Daoy (cell line): Measurements from ENCODE around the gene ODAD3. TPM values are rescaled to one million over a fixed set of nuclear protein-coding genes. Genes with fewer than 3 reads are reported as not detected.
"Not testable (repeated sequence)": the region's sequence is repeated elsewhere in the genome, so short reads cannot be mapped to it uniquely, and the experiment has no call there.

Source experiments
- DNase-seq: peaks from one replicate; pipeline ENCODE4 v3.0.0-alpha.2; 2015; ENCODE audit warnings: low read depth
- total RNA-seq: library from RNA; depleted of rRNA; stranded (reverse); fragments of >200 nt; shearing (Covaris generic); gene quantifications from 2 replicates; pipeline ENCODE4 v1.2.3, GENCODE V29; 2014; rRNA removed

ODAD3 gene
- not detected in 2 replicates for total RNA-seq

DNA sequence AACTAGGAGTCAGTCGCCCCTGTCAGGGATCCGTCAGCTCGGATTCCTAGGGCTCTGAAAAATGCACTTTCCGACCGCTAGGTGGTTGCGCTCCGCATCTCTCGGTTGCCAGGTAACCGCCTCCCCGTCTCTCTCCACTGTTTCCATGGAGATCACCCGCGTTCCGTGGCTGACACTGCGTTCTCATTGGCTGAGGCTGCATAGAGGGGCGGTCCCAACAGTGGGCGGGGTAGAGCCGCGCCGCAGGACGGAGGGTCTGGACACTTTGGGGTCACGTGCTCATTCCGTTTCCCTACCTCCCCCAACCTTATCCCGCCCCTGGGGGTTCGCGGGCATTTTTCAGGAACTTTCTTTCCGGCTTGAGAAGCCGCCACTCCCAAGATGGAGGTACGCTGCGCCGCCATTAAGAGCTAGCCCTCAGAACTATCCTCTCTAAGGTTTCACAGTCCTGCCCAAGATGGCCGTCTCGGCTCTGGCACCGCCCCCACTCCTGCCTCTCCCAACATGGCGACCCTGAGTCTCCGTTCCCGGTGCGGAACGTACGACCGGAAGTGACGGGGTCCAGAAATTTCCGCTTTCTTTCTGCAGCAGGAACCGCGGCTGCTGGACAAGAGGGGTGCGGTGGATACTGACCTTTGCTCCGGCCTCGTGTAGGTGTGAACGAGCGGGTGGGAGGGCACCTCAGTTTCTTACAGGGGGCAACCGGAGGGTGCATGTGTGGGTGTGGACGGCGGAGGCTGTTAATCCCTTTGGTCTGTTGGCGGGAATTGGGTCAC, at the start of gene ODAD3, which contains the start of gene PRKCSH:
TSS of gene ODAD3 (minus strand) at position 65 of the 776 bp plus-strand sequence. CDS start 105 bp downstream, outside the sequence.
TSS of gene PRKCSH (plus strand) at position 579 of the 776 bp plus-strand sequence. CDS start 483 bp downstream, outside the sequence.
- peak; percentile 100 for DNase-seq

DNA sequence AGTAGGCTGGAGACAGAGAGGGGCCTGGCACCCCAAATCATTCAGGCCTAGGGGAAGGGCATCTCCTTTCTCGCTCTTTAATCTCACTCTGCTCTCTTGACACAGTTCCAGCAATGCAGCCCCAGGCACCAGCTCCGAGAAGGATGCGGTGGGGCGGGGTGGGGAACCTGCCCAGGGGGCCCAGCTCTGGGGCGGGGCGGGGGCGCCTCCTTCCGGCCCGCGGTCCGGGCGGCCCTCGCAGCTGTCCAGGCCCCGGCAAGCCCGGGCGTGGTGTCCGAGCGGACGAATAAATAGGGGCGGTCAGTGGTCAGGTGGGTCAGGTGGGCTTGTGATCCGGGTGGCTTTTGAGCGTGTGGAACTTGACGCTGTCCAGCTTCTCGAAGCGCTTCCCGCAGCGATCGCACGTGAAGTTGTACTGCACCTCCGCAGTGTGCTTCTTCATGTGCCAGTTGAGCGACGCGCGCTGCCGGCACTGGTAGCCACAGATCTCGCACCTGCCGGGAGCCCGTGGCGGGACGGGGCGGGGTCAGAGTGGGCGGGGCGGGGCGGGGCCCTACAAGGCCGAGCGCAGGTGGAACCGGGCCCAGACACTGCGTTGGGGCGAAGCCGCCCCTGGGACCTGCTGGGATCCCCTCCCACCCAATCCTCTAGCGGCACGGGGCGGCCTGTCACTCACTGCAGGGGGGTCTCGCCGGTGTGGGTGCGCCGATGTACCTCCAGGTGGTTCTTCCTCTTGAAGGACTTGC, 48.6 kb upstream of the ODAD3 start:
- no peak for DNase-seq

DNA sequence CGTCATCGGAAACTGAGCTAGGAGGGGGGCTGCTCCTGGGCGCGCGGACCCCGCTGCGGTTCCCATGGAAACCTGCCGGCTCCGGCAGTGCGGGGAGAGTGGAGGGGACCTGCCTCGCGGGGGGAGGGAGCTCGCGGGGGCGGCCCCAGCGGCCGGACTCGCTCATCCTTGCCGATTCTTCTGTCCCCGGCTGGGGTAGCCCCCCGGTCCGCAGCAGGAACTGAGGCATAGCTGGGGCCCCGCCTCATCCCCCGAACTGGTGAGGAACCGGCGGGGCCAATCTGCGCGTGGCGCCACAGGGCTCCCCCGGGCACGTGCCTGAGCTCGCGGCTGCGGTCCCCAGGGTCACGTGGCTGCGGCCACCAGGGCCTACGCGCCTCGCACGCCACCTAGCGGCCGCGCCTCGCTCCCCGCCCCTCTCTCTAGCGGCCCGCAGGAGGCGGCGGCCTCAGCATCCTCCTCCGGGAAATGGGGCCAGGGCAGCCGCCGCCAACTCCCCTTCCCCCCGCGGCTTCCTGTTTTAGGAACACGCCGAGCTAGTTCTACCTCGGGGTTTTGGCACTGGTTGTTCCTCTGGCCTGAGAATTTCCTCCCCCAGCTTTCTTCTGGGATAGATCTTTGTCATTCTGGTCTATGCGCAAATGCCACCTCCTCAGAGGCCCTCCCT, 47.6 kb upstream of the ODAD3 start:
- DNase-seq = peak; percentile 92

DNA sequence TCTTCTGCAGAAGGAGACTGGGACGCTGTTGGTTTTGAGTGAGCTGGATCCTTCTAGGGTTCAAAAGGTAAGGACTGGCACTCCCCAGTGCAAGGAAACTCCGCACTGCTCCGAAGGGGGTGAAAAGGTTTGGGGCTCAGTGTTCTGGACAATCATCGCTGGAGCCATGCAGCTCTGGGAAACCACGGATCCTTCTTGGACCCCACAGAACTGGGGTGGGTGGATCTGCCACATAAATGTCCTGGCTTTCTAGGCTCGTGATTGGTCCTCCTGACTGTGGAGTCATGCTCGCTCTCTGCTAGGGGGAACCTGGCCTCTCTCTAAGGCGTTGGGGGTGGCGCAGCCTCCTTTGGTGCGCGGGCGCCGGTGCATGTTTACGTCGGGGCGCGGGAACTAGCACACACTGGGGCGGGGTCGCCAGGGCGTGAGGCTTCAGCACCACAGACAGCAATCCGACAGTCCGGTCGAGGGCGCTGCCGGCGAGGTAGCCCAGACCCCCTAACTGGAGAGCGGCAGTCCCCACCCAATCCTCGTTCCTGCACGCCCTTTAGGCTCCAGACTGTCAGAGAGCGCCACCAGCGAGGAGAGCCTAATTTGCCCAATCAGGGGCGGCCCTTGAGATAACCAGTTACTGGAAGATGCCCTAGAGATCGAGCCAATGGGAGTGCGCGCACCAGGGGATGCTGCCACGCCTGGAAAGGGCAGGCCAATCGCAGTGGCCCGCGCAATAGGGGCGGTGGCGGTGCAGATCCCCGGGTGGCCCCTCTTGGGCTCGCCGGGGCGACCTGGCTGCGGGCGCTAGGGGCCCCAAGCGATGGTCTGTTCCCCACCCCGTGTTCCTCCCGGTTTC, 46.8 kb upstream of the ODAD3 start:
- DNase-seq = peak; percentile 95

DNA sequence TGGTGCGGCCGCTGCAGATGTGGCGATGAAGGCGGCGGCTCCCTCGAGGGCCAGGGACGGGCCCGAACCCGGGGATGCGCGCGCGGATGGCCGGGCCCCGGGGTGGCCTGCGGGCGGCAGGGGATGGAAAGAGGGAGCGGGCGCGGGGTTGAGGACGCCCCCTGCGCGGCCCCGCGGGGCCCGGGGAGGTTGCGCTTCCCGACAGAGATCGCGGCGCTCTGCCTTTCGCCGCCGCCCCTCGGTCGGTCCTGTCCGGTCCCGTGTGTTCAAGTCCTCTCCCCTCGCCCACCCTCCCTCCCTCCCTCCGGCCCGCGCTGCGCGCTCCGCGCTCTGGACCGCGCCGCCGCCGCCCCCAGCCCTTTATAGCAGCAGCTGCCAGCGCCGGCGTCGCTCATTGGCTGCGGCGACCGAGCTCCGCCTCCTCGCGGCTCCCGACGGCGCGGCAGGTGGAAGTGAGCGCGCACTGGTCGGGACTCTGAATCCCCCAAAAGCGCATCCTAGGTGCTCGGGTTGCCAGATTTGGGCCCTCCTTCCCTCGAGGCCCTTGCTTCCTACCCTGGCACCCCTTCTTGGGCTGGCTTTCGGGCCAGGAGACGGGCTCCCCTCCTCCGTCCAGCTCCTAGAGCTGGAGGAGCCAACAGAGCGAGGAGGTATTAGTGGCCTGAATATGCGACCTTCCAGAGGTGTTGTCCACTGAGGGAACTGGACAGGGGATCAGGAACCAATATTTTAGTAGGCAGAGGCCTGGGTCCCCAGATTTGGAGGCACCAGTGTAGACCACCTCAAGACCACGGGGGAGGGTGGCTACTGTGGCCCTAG, 46.0 kb upstream of the ODAD3 start, which contains the start of gene ELAVL3:
TSS of gene ELAVL3 (minus strand) at position 332 of the 819 bp plus-strand sequence. CDS start 438 bp downstream, outside the sequence.
- DNase-seq = peak; percentile 34

DNA sequence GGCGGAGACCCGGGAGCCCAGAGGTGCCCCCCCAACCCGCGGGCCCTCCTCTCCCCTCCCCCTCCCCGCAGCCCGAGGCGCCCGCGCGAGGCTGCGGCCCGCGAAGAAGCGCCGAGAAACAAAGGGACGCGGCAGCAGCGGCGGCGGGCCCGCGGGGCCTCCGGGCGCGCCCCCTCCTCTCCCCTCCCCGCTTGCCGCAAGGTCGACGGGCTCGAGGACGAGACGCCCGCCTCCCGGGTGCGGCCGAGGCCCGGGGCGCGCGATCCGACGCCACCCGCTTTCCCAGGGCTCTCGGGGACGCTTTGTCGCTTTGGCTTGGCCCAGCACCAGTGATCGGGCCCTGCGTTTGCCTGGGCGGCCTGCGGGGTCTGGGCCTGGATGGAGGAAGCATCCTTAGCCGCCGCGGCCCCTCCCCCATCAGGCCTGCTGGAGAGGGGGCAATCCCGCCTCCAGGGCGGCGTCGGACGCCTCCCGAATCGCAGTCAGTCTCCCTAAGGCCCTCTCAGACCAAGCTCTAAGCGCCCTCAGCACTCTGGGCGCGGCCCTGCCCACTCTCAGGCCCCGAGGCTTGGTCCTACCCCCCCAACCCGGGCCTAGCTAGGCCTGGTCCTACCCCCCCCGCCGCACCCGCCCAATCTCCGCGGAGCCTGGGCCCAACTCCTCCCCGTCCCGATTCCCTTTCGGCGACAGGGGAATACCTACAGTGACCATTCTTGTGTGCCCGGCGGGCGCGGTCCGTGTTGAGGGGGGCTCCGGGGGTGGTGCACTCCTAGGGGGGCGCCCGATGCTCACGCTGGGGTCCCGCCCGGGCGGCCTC, 45.2 kb upstream of the ODAD3 start:
- no peak for DNase-seq

DNA sequence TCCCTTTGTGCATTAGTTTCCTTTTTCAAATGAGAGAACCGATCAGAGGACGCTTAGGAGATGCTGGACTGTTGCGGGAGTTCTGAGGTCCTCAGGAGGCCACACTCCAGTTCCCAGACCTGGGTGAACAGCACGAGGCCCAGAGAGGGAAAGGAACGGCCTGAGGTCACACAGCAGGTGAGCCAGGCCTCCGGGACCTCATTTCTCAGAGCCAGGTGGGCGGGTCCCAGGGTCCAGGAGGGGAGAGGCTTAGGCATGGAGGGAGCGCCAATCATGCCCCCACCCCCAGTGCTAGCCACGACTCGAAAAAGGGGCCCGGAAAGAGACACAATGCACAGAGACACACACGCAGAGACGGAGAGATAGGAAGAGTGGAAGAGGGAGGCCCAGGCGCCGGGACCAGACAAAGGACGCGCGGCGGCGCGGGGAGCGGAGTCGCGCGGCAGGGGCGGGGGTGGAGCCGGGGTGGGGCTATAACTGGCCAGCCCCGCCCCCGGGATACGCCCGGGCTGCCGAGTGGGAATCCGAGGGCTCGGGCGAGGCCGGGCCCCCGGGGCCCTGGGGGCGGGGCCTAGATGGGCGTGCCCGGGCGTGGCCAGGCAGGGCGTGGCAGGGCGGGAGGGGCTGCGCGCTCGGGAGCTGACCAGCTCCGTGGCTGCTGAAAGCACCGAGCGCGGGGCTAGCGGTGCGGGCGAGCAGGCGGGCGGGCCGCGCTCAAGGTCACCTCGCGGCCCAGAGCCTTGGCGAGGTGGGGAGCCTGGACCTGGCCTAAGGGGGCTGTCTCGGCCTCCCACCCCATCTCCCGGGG, 44.4 kb upstream of the ODAD3 start:
- peak; percentile 32 for DNase-seq

DNA sequence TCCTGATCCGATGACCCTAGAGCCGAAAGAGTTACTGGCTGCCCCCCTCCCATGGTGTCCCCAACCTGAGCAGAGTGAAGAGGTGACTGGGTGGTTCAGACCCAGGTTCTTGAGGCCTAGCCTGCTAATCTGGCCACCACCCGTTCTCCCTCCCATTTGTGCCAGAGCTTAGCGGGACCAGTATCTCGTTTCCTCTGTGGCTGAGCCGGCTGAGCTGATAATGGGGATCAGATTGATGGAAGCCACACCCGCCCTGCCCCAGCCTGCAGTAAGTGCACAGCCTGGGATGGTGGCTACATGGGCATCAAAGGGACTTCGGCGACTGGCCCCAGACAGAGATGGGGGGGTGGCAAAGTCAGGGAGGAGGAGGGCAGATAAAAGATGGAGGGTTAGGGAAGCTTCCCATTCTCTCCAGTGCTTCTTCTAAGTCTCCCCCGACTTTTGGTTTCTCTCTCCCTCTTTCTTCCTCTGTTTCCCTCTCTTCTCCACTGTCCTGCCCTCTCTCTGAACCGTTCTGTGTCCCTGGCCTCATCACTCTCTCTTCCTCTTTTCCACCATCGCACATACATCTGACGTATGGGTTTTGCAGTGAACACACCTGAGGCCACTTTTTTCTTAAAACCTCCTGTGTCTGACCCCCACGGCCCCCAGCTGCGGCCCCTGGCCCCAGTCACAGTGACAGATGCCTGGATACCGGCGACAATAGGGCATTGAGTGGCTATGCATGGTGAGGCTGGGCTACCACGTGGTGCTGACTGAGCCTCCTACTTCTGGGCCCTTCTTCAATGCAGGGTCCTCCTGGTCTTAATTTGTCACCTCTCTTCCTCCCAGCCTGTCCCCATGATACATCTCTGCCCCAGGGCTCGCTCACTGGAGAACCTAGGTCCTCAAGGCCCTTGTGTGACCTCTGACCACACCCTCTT, 43.5 kb upstream of the ODAD3 start:
- DNase-seq = no peak

DNA sequence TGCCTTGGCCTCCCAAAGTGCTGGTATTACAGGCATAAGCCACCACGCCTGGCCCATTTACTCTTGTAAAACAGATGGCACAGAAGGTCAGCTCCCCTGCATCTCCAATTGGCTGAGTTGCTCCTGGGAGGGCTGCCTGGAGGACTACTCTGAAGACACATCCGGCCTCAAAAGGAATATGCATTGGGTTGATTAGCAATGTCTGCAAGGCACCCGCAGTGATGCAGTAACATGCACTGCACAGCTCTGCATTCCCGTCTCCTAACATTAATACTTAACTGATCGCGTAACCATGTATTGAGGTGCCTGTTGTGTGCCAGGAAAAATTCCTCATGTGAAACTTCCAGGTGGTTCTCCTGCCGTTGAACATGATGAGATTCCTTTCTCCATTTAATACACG, 40.9 kb upstream of the ODAD3 start:
- no peak for DNase-seq

DNA sequence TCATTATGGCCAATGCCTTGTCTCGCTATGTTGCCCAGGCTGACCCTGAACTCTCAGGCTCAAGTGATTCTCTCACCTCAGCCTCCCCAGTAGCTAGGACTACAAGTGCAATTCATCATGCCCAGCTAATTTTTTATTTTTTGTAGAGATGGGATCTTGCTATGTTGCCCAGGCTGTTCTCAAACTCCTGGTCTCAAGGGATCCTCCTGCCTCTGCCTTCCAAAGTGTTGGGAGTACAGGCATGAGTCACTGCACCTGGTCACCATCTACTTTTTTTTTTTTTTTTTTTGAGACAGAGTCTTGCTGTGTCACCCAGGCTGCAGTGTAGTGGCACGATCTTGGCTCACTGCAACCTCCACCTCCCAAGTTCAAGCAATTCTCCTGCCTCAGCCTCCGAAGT, 40.4 kb upstream of the ODAD3 start:
- not testable (repeated sequence) for DNase-seq

DNA sequence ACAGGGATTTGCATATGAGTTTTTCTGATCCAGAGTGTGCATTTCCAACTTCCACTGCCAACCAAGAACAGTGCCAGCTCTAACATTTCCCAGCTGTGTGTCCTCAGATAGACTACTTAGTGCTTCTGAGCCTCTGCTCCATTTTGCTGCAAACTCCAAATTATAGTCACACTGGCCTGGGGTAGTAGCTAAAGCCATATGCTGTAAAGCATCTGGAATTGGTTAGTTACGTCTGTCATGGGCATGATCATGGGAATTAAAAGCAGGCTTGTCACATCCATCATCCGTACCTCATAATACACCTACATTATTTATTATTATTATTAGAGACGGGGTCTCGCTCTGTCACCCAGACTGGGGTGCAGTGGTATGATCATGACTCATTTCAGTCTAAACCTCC, 38.8 kb upstream of the ODAD3 start:
- DNase-seq = no peak

DNA sequence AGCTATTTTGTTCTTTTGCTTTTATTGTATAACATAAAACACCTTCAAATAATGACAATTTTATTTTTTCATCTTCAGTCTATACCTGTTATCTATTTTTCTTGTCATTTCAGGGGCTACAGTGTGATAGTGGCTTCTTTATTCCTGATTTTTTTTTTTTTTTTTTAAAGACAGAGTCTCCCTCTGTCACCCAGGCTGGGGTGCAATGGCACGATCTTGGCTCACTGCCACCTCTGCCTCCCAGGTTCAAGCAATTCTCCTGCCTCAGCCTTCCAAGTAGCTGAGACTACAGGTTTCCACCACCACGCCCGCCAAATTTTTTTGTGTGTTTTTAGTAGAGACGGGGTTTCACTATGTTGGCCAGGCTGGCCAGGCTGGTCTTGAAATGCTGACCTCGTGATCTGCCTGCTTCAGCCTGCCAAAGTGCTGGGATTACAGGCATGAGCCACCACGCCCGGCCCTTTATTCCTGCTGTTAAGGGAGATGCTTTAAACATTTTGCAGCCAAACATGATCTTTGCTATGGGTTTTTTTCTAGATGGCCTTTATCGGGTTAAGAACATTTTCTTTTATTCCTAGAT, 33.4 kb upstream of the ODAD3 start:
- DNase-seq = not testable (repeated sequence)

DNA sequence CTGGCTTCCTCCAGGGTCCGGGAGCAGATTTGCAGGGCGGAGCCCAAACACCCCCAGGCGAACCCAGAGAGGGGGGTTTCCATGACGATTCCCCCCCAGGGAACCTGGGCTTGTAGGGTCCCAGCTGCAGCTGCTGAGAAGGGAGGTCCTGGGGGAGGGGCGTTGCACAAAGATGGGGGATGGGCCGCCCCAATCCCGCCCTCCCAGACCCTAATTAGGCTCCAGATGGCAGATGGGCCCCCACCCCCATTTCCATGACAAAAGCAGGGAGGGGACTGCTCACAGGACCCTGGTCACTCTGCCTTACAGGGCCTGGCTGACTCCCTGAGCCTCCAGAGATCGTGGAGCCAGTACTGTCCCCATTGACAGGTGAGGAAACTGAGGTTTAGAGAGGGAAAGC, 30.7 kb upstream of the ODAD3 start:
- no peak for DNase-seq

DNA sequence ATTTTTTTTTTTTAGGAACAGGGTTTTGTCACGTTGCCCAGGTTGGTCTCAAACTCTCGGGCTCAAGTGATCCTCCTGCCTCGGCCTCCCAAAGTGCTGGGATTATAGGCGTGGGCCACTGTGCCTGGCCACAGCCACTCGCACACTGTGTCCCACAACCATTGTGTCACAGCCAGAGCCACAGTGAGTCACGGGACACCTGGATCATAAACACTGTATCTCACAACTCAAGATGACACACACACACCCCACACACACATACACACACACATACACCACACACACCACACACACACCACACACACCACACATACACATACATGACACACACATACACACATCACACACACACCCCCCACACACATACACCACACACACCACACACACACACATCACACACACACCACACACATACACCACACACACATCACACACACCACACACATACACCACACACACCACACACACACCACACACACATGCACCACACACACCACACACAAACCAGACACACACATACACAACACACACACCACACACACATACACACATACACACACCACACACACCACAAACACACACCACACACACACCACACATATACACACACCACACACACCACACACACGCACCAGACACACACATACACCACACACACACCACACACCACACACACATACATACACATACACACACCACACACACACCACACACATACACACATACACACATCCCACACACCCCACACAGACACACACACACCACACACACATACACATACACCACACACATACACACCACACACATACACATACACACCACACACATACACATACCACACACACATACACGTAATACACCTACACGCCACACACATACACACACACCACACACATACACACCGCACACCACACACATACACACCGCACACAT, 29.7 kb upstream of the ODAD3 start:
- no peak for DNase-seq

DNA sequence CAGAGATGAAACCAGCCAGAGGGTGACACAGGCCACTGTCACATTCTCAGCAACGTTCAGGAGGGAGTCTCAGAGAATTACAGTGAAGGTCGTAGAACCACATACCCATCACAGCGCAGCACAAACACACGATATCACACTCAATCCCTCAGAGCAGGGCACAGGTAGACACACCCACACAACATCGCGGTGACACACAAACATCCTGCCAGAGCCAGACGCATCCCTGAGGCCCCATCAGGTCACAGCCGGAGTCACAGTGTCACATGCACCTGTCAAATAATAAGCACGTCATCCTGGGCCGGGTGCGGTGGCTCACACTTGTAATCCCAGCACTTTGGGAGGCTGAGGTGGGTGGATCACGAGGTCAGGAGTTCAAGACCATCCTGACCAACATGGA, 28.5 kb upstream of the ODAD3 start:
- no peak for DNase-seq

DNA sequence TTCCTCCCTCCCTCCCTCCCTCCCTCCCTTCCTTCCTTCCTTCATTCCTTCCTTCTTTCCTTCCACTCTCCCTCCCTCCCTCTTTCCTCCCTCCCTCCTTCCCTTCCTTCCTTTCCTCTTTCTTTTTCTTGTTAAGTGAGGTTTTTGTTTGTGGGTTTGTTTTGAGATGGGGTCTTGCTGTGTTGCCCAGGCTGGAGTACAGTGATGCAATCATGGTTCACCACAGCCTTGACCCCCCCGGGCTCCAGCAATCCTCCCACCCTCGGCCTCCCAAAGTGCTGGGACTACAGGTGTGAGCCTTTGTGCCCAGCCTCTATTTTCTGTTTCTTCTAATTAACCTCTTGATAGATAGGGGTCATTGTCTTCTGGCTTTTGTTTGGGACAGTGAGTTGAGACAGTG, 26.5 kb upstream of the ODAD3 start:
- no peak for DNase-seq
